Measurements from ENCODE around the gene SATB2. TPM values are rescaled to one million over a fixed set of nuclear protein-coding genes. Genes with fewer than 3 reads are reported as not detected.

The SATB2 gene
- total RNA-seq, 1 experiment from 2014 or later = 13.8 TPM

- no TSS peak for BruUV-seq (replicated peaks)
- no peaks in the 10 kb centered on the region; the same call in 1 of the 2 replicates for H4K20me1 ChIP-seq (ENCODE audit: insufficient read depth)
- H3K9me2 ChIP-seq (ENCODE audit: insufficient read depth) = no peaks in the 10 kb centered on the region
- CTCF ChIA-PET = no interaction called here
- no peak overlapping the region for H2AFZ ChIP-seq (ENCODE audit: low read depth, low read length, poor library complexity, severe bottlenecking)
- H3K9me3 ChIP-seq (ENCODE audit: control insufficient read depth in 1 of 2, insufficient read depth in 1 of 2, low read depth in 1 of 2, low read length in 2 of 2) = no peaks in the 10 kb centered on the region
- RAD21 ChIA-PET (ENCODE audit: low non-redundant PET in 1 of 2, low total read pairs in 2 of 2, uncharacterized antibody in 2 of 2, unreplicated experiment in 2 of 2) = no interaction called here
- ATAC-seq = no peak
- H3K9ac ChIP-seq (ENCODE audit: low read length) = no peak overlapping the region
- TF ChIP-seq EZH2 (IDR thresholded peaks at IDR 0.05) = no peak
- TF ChIP-seq, protein P1, sequence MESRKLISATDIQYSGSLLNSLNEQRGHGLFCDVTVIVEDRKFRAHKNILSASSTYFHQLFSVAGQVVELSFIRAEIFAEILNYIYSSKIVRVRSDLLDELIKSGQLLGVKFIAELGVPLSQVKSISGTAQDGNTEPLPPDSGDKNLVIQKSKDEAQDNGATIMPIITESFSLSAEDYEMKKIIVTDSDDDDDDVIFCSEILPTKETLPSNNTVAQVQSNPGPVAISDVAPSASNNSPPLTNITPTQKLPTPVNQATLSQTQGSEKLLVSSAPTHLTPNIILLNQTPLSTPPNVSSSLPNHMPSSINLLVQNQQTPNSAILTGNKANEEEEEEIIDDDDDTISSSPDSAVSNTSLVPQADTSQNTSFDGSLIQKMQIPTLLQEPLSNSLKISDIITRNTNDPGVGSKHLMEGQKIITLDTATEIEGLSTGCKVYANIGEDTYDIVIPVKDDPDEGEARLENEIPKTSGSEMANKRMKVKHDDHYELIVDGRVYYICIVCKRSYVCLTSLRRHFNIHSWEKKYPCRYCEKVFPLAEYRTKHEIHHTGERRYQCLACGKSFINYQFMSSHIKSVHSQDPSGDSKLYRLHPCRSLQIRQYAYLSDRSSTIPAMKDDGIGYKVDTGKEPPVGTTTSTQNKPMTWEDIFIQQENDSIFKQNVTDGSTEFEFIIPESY (IDR thresholded peaks at IDR 0.05; ENCODE audit: extremely low read depth, insufficient replicate concordance, low read length) = no peak
- TF ChIP-seq SRF (IDR thresholded peaks at IDR 0.05; ENCODE audit: low read depth) = no peak
- TF ChIP-seq, protein P2, sequence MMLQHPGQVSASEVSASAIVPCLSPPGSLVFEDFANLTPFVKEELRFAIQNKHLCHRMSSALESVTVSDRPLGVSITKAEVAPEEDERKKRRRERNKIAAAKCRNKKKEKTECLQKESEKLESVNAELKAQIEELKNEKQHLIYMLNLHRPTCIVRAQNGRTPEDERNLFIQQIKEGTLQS (IDR thresholded peaks at IDR 0.05) = no peak
- no peak for TF ChIP-seq POLR2A (IDR thresholded peaks at IDR 0.05; ENCODE audit: borderline replicate concordance, extremely low read depth, insufficient read depth, insufficient read length)
- no peak for TF ChIP-seq YY1 (IDR thresholded peaks at IDR 0.05; ENCODE audit: extremely low read depth, insufficient replicate concordance, low read depth, low read length)
- no peak for TF ChIP-seq FOSL1 (IDR thresholded peaks at IDR 0.05; ENCODE audit: low read depth)
- TF ChIP-seq, protein P3, sequence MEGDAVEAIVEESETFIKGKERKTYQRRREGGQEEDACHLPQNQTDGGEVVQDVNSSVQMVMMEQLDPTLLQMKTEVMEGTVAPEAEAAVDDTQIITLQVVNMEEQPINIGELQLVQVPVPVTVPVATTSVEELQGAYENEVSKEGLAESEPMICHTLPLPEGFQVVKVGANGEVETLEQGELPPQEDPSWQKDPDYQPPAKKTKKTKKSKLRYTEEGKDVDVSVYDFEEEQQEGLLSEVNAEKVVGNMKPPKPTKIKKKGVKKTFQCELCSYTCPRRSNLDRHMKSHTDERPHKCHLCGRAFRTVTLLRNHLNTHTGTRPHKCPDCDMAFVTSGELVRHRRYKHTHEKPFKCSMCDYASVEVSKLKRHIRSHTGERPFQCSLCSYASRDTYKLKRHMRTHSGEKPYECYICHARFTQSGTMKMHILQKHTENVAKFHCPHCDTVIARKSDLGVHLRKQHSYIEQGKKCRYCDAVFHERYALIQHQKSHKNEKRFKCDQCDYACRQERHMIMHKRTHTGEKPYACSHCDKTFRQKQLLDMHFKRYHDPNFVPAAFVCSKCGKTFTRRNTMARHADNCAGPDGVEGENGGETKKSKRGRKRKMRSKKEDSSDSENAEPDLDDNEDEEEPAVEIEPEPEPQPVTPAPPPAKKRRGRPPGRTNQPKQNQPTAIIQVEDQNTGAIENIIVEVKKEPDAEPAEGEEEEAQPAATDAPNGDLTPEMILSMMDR (IDR thresholded peaks at IDR 0.05 in 2 of 3, conservative IDR thresholded peaks at IDR 0.05 in 1 of 3; ENCODE audit: borderline replicate concordance in 1 of 3, insufficient read depth in 1 of 3, low read depth in 2 of 3, low read length in 2 of 3) = no peak
- no peak for TF ChIP-seq RAD21 (IDR thresholded peaks at IDR 0.05; ENCODE audit: low read depth)
- TF ChIP-seq, protein P4, sequence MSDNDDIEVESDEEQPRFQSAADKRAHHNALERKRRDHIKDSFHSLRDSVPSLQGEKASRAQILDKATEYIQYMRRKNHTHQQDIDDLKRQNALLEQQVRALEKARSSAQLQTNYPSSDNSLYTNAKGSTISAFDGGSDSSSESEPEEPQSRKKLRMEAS (IDR thresholded peaks at IDR 0.05) = no peak
- TF ChIP-seq, protein P5, sequence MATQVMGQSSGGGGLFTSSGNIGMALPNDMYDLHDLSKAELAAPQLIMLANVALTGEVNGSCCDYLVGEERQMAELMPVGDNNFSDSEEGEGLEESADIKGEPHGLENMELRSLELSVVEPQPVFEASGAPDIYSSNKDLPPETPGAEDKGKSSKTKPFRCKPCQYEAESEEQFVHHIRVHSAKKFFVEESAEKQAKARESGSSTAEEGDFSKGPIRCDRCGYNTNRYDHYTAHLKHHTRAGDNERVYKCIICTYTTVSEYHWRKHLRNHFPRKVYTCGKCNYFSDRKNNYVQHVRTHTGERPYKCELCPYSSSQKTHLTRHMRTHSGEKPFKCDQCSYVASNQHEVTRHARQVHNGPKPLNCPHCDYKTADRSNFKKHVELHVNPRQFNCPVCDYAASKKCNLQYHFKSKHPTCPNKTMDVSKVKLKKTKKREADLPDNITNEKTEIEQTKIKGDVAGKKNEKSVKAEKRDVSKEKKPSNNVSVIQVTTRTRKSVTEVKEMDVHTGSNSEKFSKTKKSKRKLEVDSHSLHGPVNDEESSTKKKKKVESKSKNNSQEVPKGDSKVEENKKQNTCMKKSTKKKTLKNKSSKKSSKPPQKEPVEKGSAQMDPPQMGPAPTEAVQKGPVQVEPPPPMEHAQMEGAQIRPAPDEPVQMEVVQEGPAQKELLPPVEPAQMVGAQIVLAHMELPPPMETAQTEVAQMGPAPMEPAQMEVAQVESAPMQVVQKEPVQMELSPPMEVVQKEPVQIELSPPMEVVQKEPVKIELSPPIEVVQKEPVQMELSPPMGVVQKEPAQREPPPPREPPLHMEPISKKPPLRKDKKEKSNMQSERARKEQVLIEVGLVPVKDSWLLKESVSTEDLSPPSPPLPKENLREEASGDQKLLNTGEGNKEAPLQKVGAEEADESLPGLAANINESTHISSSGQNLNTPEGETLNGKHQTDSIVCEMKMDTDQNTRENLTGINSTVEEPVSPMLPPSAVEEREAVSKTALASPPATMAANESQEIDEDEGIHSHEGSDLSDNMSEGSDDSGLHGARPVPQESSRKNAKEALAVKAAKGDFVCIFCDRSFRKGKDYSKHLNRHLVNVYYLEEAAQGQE (IDR thresholded peaks at IDR 0.05; ENCODE audit: low read depth) = no peak
- no peak for TF ChIP-seq SP1 (IDR thresholded peaks at IDR 0.05; ENCODE audit: low read depth)
- TF ChIP-seq SIN3A (IDR thresholded peaks at IDR 0.05; ENCODE audit: low read depth) = no peak
- no peak for TF ChIP-seq CEBPB (IDR thresholded peaks at IDR 0.05; ENCODE audit: low read depth)
- peaks cover 4 to 7% of the 10 kb centered on the region in 2 experiments; a peak in 2 of 4 replicates for H3K36me3 ChIP-seq (ENCODE audit: control insufficient read depth in 1 of 2, insufficient read depth in 2 of 2, low read length in 2 of 2)
- no peaks in the 10 kb centered on the region for H3K27me3 ChIP-seq (ENCODE audit: insufficient read depth, low read length)
- no peak overlapping the region for H3K4me2 ChIP-seq (ENCODE audit: low read length)
- no peaks in the 10 kb centered on the region for H3K79me2 ChIP-seq (ENCODE audit: insufficient read depth, low read length)
- intact Hi-C loops (cut with micrococcal nuclease) = no loop called here
- H3K27ac ChIP-seq (ENCODE audit: low read depth, low read length) = no peak overlapping the region
- no peak for DNase-seq (ENCODE audit: low read depth, low spot score)
- no peaks in the 10 kb centered on the region for H3K4me1 ChIP-seq (ENCODE audit: control insufficient read depth in 1 of 2, insufficient read depth in 2 of 2, low read length in 2 of 2)
- no peak overlapping the region for H3K4me3 ChIP-seq (replicated peaks in 1 of 2; ENCODE audit: low read depth in 1 of 2, low read length in 2 of 2)
- POLR2A ChIA-PET = no interaction called here
Measured at GRCh38 chr2:199308567-199308966, 149.2 kb downstream of the SATB2 start.

Measured in HCT116 (cell line).